Measurements from ENCODE around the gene SP6.
A peak's percentile ranks its signal among the peaks of the same experiment; 100 is the strongest.

SP6 gene

DNA sequence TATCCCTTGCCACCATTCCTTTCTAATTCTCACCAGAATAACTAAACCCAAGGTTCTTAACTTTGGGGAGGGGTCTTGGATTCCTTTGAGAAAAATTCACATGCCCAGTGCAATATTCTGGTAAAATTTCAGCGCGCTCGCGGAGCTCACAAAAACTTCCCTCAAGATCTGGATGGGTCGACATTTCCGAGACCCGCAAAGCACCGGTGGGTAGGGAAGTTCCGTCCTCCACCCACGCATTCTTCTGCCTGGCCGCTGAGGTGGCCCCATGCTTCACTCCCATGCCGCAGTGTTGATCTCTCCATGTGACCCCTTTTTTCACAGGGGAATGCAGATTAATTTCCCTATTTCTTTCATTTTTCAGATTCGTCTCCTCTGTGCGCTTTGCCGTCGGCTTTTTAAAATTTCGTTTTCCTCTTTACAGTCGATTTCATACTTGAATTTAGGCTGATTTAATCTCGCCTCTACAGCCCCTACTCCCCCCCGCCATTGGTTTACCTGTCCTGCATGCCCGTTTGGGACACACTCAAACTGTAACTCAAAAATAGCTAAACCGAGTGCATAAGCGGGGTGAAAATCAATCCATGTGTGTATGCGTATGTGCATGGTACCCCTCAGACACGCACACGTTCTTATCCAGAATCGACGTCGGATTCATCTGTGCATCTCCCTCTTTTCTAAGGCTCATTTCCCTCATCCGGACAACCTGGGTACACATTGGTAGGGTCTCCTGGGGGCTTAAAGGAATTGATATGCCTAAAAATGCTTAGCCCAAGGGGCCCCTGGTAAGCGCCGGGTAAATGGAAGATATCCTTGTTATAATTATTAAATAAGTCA lies 1.4 kb upstream of the SP6 start:
- Mint-ChIP-seq H3K9me3 (no peaks in the 10 kb centered on the region), H3K36me3 (ENCODE audit: low read depth) (no peaks in the 10 kb centered on the region), H3K4me3 (peak overlapping the region; percentile 50), H3K4me1 (ENCODE audit: low read depth) (peaks cover 25% of the 10 kb centered on the region), H3K27me3 (ENCODE audit: low read depth) (peaks cover 84% of the 10 kb centered on the region), H3K27ac (no peak overlapping the region)

DNA sequence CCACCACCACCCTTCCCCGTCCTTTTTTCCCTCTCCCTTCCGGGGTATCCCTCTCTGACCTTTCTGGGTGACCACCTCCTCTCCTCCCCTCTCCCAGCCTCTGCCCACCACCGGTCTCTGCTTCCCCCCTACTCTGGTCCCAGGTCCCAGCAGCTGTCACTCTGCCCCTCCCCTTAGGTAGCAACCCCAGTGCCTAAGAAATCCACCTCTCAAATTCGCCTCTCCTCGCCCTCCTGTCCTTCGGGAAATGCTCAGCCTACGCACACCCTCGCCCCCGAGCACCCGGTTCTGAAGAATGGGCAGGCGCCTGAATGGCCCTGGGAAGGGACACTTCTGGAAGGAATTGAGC lies 775 bp upstream of the SP6 start:
- Mint-ChIP-seq H3K9me3 (no peaks in the 10 kb centered on the region), H3K4me3 (peak overlapping the region; percentile 50), H3K27me3 (ENCODE audit: low read depth) (peaks cover 86% of the 10 kb centered on the region), H3K4me1 (ENCODE audit: low read depth) (peaks cover 25% of the 10 kb centered on the region), H3K36me3 (ENCODE audit: low read depth) (no peaks in the 10 kb centered on the region), H3K27ac (no peak overlapping the region)

DNA sequence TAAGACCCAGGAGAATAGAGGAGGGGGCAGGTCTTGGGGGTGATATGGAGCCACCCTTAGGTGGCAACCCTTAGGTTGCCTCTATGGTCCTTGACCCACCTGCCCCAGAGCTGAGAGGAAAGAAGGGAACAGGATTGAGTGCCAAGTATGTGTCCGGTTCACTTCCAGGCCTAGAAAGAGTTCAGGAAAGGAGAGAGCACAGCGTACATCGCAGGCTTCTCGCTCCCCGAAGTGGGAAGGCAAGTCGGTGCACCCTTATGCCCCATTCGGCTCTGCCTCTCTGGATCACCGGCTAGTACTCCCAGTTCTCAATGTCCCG lies 631 bp downstream of the SP6 start:
- H3K4me1 Mint-ChIP-seq (ENCODE audit: low read depth) = peaks cover 25% of the 10 kb centered on the region
- H3K4me3 Mint-ChIP-seq = no peak overlapping the region
- no peaks in the 10 kb centered on the region for H3K9me3 Mint-ChIP-seq
- H3K27me3 Mint-ChIP-seq (ENCODE audit: low read depth) = peaks cover 86% of the 10 kb centered on the region
- H3K36me3 Mint-ChIP-seq (ENCODE audit: low read depth) = no peaks in the 10 kb centered on the region
- no peak overlapping the region for H3K27ac Mint-ChIP-seq

DNA sequence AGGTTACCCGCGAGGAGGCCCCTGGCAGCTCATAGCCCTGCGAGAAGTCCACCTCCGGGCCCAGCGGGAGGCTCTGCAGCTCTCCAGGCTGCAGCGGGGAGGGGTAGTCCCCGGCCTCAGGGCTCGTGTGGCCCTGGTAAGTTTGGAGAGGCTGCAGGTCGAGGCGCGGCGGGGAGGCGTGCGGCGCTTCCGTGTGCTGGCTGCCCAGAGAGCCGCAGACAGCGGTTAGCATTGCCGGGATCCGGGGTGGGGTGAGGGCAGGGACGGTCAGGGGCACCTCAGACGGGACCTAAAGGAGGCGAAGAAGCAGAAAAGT lies 2.8 kb downstream of the SP6 start:
- Mint-ChIP-seq H3K4me3 (no peak overlapping the region), H3K27me3 (ENCODE audit: low read depth) (peaks cover 81% of the 10 kb centered on the region), H3K4me1 (ENCODE audit: low read depth) (peaks cover 15% of the 10 kb centered on the region), H3K9me3 (no peaks in the 10 kb centered on the region), H3K27ac (no peak overlapping the region), H3K36me3 (ENCODE audit: low read depth) (no peaks in the 10 kb centered on the region)

DNA sequence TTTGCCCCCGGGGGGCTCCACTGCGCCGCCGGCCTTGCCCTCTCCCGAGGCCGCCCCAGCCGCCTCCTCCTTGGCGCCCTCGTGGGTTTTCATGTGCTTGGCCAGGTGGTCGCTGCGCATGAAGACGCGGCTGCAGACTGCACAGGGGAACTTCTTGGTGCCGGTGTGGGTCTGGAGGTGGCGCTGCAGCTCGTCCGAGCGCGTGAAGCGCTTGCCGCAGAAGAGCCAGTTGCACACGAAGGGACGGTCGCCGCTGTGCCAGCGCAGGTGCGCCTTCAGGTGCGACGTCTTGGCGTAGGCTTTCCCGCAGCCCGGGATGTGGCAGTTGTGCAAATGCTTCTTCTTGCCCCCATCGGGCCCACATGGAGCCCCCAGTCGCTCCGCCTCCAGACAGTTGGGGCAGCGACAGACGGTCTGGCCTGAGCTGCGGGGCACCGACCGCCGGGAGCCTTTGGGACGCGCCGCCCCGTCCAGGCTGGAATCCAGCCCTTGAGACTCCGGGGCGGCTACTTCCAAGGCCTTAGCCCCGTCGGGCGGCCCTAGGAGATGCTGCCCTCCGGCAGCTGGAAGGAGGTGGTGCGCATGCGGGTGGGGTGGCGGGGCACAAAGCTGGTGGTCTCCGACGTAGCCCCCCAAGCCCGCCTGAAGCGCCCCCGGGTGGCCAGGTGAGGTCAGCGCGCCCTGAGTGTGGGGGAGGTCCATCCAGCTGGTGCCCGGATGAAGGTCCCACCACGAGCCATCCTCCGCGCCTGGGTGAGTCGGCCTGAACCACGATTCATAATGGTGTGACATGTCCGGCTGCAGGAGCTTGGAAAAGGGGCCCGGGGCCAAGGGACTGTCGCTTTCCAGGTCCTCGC lies 3.4 kb downstream of the SP6 start:
- peaks cover 16% of the 10 kb centered on the region for H3K4me1 Mint-ChIP-seq (ENCODE audit: low read depth)
- peaks cover 75% of the 10 kb centered on the region for H3K27me3 Mint-ChIP-seq (ENCODE audit: low read depth)
- no peaks in the 10 kb centered on the region for H3K36me3 Mint-ChIP-seq (ENCODE audit: low read depth)
- no peaks in the 10 kb centered on the region for H3K9me3 Mint-ChIP-seq
- no peak overlapping the region for H3K27ac Mint-ChIP-seq
- no peak overlapping the region for H3K4me3 Mint-ChIP-seq

DNA sequence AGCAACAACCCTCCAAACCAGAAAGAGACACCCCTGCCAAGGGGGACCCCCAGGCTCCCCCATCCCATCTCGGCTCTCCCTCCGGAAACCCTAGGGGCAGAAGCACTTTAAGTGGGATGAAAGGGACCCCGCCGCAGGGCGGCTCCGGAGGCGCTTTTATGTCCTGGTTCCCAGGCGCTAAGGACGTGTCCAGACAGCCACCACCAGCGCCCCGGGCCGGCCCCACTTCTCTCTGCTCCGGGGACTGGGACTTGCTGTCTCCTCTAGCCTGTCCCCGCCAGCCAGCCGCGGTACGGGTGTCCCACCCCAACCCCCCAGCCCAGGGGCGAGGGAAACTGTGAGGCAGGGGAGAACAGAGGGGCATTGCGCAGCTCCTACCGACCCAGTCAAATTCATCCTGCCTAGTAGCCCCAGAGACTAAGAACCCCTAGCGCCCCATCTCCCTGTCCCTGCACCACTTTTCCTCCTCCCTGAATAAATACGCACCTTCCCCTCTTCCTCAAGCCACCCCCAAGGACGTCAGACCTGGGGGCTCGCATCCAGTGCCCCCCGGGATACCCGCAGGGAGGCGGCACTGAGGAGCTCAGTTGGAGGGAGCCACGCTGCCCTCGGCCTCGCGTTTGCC lies 4.1 kb downstream of the SP6 start:
- no peak overlapping the region for H3K27ac Mint-ChIP-seq
- H3K9me3 Mint-ChIP-seq = no peaks in the 10 kb centered on the region
- H3K4me3 Mint-ChIP-seq = no peak overlapping the region
- H3K36me3 Mint-ChIP-seq (ENCODE audit: low read depth) = no peaks in the 10 kb centered on the region
- H3K27me3 Mint-ChIP-seq (ENCODE audit: low read depth) = peaks cover 68% of the 10 kb centered on the region
- H3K4me1 Mint-ChIP-seq (ENCODE audit: low read depth) = peaks cover 17% of the 10 kb centered on the region

DNA sequence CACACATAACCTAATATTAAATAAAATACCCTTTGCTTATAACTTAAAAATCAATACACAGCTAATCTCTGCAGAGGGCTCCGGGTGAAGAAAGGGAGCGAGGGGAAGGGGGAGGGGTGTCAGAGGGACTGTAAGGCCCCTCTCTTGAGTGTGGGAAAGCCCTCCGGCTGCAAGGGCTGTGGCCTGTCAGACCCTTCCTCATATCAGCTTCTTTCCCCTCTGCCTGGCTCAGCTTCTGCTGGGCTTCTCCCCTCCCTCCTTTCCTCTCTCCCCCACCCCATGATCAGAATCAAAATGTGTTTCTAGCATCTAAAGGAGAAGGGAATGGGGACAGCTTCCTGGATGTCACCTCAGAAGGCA lies 5.3 kb downstream of the SP6 start:
- H3K36me3 Mint-ChIP-seq (ENCODE audit: low read depth) = no peaks in the 10 kb centered on the region
- no peaks in the 10 kb centered on the region for H3K9me3 Mint-ChIP-seq
- H3K4me1 Mint-ChIP-seq (ENCODE audit: low read depth) = peaks cover 22% of the 10 kb centered on the region
- no peak overlapping the region for H3K4me3 Mint-ChIP-seq
- H3K27me3 Mint-ChIP-seq (ENCODE audit: low read depth) = peaks cover 65% of the 10 kb centered on the region
- no peak overlapping the region for H3K27ac Mint-ChIP-seq

DNA sequence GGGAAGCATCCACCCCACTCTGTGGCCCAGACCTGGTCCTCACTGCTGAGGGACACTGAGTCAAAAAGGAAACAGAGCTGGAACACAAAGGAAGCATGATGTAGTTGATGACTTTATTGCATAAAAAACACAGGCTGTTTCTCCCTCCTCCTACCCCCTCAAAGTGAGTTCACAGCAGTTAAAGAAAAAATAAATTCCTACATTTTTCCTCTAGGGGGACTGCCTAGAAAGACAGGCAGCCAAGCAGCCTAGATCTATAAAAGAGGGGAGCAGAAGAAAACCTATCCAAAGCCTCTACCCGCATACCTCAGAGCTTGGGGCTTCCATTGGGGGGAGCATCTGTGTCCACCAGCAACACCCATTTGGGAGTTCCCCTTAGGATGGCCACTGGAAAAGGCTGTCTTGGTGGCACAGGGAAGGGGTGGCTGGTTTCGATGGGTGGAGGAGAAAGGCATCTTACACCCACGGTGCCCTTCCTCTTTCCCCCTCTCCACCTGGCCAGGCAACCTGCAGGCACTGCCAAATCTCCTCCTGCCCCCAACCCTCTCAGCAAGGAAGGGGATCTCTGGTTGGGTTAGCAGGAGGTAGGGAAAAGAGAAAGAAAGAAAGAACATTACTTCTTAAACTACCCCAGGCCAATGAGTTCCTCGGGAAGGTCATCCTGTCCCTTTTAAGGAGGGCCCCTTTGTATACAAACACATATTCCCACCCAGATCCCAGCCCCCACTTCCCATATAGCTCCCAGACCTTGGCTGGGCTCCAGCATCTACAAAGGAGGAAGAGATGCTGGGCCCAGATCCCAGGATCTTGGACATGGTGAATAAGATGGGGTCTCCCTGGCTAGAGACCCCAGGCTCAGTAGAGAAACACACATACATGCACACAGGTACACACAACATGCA lies 5.9 kb downstream of the SP6 start:
- H3K4me3 Mint-ChIP-seq = no peak overlapping the region
- no peak overlapping the region for H3K27ac Mint-ChIP-seq
- H3K9me3 Mint-ChIP-seq = no peaks in the 10 kb centered on the region
- H3K4me1 Mint-ChIP-seq (ENCODE audit: low read depth) = peaks cover 23% of the 10 kb centered on the region
- H3K36me3 Mint-ChIP-seq (ENCODE audit: low read depth) = no peaks in the 10 kb centered on the region
- peaks cover 58% of the 10 kb centered on the region for H3K27me3 Mint-ChIP-seq (ENCODE audit: low read depth)

DNA sequence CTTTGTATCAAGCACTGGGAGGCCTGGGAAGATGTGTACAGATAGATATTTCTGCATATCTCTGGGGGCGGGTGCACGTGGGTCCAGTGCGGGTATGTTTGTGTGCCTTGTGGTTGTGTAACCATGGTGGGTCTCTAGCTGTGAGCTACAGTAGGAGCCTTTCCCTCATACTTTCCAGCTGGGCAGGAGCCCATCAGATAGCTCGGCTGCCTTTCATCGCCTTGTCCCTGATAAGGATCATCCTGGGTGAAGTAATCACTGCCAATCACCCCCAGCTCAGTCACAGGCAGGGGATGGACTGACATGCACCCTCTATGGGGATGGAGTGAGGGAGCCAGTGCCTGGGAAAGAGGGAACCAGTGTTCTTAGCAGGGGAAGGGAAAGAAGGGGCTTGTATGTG lies 6.7 kb downstream of the SP6 start:
- peaks cover 50% of the 10 kb centered on the region for H3K27me3 Mint-ChIP-seq (ENCODE audit: low read depth)
- no peak overlapping the region for H3K4me3 Mint-ChIP-seq
- no peaks in the 10 kb centered on the region for H3K36me3 Mint-ChIP-seq (ENCODE audit: low read depth)
- no peak overlapping the region for H3K27ac Mint-ChIP-seq
- no peaks in the 10 kb centered on the region for H3K9me3 Mint-ChIP-seq
- peaks cover 27% of the 10 kb centered on the region for H3K4me1 Mint-ChIP-seq (ENCODE audit: low read depth)

DNA sequence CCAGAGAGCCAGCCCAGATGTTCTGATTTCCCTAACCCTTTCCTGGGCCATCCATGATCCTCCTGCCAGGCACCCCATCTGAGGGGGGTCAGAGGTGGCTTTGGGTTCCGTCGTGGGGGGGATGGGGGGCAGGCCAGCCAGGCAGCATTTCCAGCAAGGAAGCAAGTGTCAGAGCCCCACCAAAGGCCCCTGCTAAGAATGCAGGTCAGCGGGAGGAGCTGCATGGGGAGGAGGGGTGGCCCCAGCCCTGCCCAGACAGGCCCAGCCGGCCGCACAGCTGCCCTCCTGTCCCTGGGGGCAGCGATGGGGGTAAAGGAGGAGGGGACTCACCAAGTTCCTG lies 7.6 kb downstream of the SP6 start:
- Mint-ChIP-seq H3K4me3 (no peak overlapping the region), H3K4me1 (ENCODE audit: low read depth) (peaks cover 30% of the 10 kb centered on the region), H3K27me3 (ENCODE audit: low read depth) (peaks cover 41% of the 10 kb centered on the region), H3K36me3 (ENCODE audit: low read depth) (no peaks in the 10 kb centered on the region), H3K9me3 (no peaks in the 10 kb centered on the region), H3K27ac (no peak overlapping the region)

DNA sequence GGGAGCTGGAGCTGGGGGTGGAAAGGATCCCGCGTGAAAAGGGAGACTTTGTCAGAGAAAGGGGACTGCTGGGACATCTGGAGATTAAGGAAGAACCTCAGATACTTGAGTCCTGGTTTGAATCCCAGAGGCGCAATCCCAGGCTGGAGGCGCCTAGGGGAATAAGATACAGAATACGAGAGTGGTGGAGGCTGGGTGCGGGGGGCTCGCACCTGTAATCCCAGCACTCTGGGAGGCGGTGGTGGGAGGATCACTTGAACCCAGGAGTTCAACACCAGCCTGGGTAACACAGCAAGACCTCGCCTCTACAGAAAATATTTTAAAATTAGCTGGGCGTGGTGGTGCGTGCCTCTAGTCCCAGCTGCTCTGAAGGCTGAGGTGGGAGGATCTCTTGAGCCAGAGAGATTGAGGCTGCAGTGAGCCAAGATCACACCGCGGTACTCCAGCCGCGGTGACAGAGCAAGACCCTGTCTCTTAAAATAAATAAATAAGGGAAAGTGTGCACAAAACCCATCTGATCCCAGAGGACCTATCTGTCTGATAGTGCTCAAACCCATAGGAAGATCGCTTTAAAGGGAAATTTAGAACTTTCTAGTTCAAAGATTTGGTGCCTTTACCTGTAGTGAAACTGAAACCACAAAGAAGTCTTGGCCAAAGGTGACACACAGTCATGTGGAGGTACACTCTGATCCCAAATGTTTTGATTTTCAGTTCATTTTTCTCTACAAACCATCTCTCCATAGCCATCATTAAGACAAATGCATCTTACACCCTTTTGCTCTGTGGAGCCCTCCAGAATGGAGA lies 9.3 kb downstream of the SP6 start:
- H3K27me3 Mint-ChIP-seq (ENCODE audit: low read depth) = peaks cover 31% of the 10 kb centered on the region
- peaks cover 30% of the 10 kb centered on the region for H3K4me1 Mint-ChIP-seq (ENCODE audit: low read depth)
- H3K27ac Mint-ChIP-seq = peak overlapping the region; percentile 92
- no peaks in the 10 kb centered on the region for H3K36me3 Mint-ChIP-seq (ENCODE audit: low read depth)
- H3K4me3 Mint-ChIP-seq = peak overlapping the region; percentile 99
- no peaks in the 10 kb centered on the region for H3K9me3 Mint-ChIP-seq

DNA sequence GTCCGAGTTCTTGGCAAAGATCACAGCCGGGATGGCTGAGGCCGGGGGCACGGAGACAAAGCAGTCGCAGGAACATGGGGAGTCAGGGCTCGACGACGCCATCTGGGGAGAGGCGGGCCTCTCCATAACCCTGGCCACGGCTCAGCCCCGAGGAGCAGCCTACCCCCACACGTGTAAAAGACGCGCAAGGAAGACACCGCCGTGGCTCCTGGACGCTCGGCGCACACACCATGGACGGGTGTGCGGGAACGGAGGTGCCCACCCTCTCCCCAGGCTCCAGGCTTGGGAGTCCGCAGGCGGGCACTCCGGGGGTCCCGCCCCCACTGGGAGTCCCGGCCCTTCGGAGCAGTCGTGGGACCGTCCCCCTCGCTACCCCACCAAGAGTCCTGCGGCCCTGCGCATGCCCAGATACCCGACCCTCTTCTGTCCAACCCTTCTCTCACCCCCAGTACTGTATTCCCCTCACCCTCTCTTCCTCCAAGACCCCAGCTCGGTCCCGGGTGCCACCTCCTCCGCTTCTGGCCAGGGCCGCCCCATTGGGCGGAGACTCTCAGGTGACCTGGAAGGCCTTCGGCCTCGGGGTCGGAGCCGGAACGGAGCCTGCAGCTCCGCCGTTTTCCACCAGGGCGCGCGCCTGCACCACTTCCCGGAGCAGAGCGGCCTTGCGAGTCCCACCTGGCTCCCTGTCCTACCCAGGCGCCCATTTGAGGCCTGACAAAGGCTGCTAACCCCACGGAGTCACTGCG lies 10.0 kb downstream of the SP6 start, which contains the start of gene SCRN2:
SCRN2 (minus strand) TSS at position 532 of the 746 bp plus-strand sequence; CDS start at position 102, 430 bp downstream.
- Mint-ChIP-seq H3K4me1 (ENCODE audit: low read depth) (peaks cover 30% of the 10 kb centered on the region), H3K27ac (peak within 1 kb of the TSS; percentile 92), H3K36me3 (ENCODE audit: low read depth) (no peaks in the 10 kb centered on the region), H3K27me3 (ENCODE audit: low read depth) (peaks cover 23% of the 10 kb centered on the region), H3K4me3 (peak within 1 kb of the TSS; percentile 99), H3K9me3 (no peaks in the 10 kb centered on the region)

DNA sequence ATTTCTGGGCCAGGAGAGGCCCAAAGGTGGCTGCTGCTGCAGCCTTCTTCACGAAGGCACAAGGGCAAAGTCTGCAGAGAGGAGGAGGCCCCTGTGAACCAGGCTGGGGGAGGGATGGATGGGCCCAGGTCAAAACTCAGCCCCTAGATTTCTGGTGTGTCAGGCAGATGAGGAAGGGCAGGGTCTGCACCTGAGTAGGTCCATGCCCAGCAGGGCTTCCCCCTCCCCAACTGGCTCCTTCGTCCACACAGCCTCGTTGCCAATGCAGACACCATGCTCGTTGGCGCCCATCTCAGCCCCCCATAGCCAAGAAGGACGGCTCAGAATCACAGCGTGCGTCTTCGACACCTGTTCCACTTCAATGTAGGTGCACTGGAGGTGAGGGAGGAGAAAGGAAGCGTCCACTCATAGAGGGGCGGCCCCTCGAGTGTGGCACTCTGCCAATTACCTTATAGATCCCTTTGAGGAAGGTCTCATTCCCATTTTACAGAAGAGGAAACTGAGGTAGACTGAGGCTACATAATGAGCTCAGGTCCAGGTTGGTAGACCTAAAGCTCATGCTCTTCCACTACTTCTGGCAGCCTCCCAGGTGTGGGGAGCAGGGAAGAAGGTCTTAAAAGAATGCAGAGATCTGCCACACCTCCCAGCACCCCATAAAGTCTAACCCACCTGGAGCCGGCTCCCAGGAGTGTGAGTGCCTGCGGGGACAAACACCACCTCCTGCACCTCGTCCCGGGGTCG lies 10.8 kb downstream of the SP6 start:
- Mint-ChIP-seq H3K27ac (peak overlapping the region; percentile 20), H3K4me3 (peak overlapping the region; percentile 99), H3K36me3 (ENCODE audit: low read depth) (peaks cover 3% of the 10 kb centered on the region), H3K4me1 (ENCODE audit: low read depth) (peaks cover 35% of the 10 kb centered on the region), H3K27me3 (ENCODE audit: low read depth) (peaks cover 15% of the 10 kb centered on the region), H3K9me3 (no peaks in the 10 kb centered on the region)
